KG1 (cell line): ENCODE results near the gene RSPH3.

ENCODE experiments used
- DNase-seq: peaks from one replicate; lab custom pipeline; 2025; lab: John Stamatoyannopoulos, UW

RSPH3 gene

GRCh38 chr6:158933079-158933595 is 66.9 kb downstream of the RSPH3 start:
- DNase-seq, result no peak

GRCh38 chr6:158928068-158928467 is 71.9 kb downstream of the RSPH3 start:
- no peak for DNase-seq

- no peak for DNase-seq
Observed at GRCh38 chr6:158926414-158926813, 73.6 kb downstream of the RSPH3 start.

GRCh38 chr6:158924499-158925455 is 75.2 kb downstream of the RSPH3 start:
- DNase-seq, result no peak

DNA sequence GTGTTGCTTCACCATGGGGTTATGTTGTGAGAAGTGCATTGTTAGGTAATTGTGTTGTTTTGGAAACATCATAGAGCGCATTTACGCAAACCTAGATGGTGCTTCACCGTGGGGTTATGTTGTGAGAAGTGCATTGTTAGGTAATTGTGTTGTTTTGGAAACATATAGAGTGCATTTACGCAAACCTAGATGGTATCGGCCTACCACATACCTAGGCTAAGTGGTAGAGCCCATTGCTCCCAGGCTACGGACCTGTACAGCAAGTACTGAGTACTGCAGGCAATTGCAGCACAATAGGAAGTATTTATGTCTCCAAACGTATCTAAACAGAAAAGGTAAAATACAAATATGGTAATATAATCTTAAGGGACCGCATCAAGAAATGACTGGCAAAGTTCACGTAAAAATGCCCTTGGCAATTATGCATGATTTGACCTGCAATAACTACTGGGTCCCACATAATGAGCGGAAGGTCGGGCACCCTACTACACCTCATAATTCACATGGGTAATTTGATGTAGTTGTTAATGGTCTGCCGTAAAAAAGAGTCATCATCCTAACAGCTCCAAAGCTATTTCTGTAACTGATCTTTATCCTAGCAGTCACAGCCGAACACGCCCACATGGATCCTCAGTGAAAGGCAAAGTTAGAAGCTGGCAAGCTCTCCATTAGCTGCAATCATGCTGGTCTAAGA is 76.0 kb downstream of the RSPH3 start:
- no peak for DNase-seq
